Activated CD4-positive, CD25-positive, alpha-beta regulatory T cell treated with anti-CD3 and anti-CD28 coated beads, Interleukin-2, amount 50 U/mL, for 72 hours (primary cell): Measurements from ENCODE around the gene JAKMIP3.
A peak's percentile ranks its signal among the peaks of the same experiment; 100 is the strongest.

ENCODE experiments used
- DNase-seq: peaks from one replicate; pipeline ENCODE4 v3.0.0; 2021

JAKMIP3 gene

GRCh38 chr10:132100556-132101349 lies 35.0 kb downstream of the JAKMIP3 start:
- no peak for DNase-seq

DNA sequence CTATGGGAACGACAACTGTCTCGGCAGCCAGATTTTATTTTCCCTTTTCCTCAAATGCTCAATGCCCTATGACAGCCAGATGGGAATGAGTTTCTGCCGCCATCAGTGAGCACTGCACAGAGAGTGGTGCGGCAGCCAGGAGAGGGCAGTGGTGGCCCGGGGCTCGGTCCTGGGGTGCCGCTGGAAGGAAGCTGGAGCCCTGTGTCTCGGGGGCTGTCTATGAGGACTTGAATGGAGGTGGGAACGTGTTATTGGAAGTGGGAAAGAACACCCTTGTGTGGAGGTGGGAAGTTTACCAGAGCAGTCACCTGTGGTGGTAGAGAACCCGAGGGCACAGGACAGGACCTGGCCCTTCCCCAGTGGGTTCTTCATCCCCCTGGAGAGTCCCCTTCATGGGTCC lies 35.8 kb downstream of the JAKMIP3 start:
- no peak for DNase-seq

- DNase-seq: peak; percentile 20
These were observed 36.4 kb downstream of the JAKMIP3 start for GRCh38 chr10:132102071-132102716.

- DNase-seq: no peak
These were observed 37.0 kb downstream of the JAKMIP3 start for GRCh38 chr10:132102717-132103110.

DNA sequence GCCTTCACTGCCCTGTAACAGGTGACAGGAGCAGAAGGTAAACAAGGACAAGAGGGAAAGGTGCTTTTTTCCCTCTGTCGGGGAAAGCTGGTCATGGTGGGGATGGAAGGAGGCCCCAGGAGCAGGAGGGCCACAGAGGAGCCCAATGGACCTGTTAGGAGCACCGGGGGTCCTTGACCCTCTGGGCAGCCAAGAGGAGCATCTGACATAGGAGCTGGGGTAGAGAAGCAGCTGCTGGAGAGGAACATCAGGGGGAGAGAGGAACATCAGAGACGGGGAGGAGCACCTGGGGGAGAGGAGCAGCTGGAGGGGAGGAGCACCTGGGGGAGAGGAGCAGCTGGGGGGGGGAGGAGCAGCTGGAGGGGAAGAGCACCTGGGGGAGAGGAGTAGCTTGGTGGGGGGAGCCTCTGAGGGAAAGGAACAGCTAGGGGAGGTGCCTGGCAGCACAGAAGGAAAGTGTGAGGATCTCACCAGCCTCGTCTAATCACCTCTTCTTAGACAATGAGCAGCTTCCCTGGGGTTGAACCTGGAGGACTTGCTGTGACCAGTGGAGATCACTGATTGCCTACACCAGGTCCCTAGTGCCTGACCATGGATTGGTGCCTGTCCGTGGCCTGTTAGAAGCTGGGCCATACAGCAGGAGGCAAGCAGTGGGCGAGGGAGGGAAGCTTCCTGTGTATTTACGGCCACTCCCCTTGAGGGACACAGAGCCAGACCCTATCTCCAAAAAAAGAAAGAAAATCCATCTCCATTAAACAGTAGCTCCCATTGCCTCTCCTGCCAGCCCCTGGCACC lies 37.6 kb downstream of the JAKMIP3 start:
- no peak for DNase-seq

DNA sequence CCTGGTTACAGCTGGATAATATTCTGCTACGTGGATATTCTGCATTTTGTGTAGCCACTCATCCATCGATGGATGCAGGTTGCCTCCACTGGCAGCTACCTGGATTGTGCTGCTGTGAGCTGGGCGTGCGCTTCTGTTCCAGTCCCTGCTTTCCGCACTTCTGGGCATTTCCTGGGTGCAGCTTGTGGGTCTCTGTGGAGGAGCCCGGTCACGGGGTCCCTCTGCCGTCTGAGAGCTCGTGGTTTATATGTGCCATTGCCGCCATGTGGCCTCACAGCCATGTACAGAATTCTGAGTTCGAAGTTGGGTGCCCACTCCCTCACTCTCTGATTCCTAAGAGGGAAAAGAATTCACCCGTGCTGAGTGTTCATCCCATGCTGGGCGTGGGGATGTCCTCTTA lies 38.3 kb downstream of the JAKMIP3 start:
- DNase-seq: no peak

DNA sequence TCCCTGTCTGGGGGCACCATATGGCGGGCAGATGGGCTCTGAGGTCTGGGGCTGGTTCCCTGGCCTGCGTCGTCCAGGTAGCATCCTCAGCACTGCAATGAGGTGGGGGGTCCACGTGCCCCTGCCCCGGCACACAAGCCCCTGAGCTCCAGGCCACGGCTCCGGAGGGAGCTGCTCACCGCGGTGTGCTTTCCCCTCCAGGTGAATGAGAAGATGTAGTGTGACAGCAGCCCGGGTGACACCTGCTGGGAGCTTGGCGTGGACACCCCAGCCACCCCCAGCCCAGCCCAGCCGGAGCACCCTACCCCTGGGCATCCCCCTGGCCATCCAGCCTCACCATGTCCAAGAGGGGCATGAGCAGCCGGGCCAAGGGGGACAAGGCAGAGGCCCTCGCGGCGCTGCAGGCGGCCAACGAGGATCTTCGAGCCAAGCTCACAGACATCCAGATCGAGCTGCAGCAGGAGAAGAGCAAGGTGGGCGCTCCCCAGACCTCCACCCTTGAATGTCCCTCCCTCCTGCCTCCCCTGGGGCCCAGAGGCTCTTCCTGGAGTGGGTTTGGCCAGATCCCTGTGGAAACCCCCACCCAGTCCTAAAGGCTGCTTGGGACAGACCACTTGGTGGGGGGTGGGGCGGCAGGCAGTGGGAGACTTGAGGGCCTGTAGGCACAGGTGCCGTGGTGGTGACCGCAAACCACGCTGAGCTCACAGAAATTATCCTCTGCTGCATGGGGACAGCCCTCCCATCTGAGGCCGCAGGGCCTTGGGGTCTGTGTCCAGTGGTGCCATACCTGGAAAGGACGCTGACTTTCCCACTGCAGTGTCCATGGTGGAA lies 38.9 kb downstream of the JAKMIP3 start:
- peak; percentile 24 for DNase-seq

- no peak for DNase-seq
These were observed 39.7 kb downstream of the JAKMIP3 start for GRCh38 chr10:132105302-132105995.

DNA sequence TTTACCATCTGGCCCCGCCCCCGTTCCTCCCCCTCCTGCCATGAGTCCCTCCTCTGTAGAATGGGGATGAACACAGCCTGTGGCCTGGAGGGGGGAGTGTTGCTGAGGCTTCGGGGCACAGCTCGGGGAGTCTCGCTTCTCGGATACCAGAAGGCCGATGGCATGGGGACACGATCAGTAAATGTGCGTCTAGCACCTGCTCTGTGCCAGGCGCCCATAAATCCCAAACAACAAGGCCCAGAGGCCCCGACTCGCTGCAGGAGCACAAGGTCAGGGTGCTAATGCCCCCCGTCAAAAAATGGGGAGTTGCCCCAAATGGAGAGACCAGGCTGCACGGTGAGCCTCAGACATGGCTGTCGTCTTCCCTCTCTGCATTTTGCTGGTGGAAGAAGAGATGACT lies 40.7 kb downstream of the JAKMIP3 start:
- DNase-seq: no peak

DNA sequence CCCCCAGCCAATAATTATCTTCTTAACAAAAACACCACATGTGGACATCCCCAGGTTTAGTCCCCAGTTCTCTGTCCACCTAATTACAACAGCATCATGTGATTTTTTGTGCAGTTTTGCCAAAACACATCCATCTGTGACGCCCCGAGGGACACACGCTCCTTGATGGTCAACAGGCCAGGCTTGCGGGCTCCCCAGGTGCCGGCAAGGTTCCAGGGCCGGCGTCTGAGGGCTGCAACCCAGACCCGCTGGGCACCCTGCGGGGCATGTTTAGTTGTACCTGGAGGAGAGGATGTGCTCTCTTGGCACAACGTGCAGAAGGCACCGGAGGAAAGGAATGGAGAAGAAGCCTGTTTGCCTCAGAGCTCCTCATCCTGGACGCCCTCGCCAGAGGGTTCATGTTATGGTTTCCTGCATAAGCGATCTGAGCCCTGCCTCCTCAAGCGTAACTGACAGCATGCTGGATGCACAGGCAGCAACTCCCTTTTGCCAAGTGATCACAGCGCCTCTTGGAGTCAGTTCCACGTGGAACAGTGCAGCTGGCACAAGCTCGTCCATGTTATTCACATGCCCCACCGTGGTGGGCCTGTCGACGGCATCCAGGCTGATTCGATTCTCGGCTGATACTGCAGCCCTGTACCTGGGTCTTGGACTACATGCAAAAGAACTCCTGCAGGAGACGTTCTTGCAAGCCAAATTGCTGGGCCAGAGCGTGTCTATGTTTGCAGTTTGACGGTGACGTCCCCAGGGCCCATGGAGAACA lies 41.6 kb downstream of the JAKMIP3 start:
- peak; percentile 21 for DNase-seq

- no peak for DNase-seq
These were observed 42.5 kb downstream of the JAKMIP3 start for GRCh38 chr10:132107949-132108877.

DNA sequence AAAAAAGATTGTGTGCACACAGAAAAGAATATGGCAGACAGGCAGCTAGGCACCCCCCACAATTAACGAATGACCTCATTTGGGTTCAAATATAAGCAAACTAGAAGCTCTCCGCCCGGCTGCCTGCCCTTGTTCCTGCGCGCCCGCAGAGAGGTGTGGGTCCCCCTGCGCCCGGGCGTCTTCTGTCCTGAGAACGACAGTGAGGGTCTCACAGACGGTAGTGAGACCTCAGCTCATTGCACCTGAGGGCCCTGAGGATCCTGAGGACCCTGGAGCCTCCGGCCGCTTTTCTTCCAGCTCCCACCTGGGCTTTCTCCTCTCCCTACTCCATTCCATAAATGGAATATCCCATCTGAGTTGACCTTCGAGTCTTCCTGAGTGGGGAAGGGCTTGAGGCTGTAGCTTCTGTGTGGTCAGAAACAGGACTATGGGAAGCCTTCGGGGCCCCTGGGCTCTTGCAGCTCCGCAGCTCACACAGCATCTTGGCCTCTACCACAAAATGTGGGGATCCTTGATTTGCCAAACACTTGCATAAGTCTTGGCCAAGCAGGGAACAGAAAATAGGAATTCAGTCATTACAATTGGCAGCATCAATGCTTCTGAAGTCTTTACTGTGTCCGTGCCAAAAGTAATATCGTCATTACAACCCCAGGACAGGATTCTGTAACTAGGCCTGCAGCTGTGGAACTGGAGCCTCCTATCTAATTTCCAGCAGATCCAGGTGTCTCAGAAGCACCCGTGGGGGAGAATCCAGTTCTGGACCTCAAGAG lies 43.8 kb downstream of the JAKMIP3 start:
- peak; percentile 21 for DNase-seq

- DNase-seq: peak; percentile 24
These were observed 44.4 kb downstream of the JAKMIP3 start for GRCh38 chr10:132110111-132110521.

DNA sequence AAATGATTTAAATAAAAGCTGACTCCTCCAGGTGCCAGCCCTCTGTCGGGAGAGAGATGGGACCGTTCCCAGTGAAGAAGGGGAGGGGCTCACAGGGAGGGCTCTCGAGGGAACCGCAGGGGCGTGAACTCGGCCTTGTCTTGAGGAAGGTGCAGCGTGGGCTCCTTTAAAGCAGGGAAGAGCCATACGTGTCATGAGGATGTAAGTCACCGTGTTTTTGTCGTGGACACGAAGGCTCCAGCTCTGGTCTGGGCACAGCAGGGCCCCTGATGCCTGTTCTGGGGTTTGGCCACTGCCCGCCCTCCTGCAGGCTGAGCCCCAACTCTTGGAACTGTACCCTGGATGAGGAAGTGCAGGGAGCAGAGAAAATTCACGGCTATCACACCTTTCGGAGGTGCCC lies 45.0 kb downstream of the JAKMIP3 start:
- DNase-seq: no peak

DNA sequence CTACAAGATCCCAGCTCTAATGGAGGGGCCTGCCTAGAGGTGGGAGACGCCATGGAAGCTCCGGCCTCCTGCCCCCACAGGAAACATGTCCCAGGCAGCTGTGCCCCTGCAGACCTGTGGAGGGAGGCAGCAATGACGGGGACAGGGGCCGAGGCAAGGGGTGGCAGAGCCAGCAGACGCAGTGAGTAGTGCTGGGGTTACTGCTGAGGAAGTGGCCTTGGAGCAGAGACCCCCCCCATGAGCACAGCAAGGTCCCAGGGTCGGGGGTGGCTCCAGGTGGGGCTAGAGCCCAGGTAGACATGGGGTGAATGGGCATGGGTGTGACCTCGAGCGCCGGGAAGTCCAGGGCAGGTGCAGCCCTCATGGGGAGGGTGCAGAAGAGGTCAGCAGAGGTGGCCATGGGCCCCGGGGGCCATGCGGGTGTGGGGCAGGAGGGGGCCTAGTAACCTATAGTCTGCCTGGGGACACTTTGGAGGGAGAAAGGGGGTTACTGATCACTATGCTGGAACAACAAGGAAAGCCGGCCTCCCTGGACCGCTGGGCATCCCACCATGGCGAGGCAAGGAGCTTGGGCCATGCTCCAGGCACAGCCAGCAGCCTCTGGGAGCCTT lies 45.5 kb downstream of the JAKMIP3 start:
- no peak for DNase-seq

DNA sequence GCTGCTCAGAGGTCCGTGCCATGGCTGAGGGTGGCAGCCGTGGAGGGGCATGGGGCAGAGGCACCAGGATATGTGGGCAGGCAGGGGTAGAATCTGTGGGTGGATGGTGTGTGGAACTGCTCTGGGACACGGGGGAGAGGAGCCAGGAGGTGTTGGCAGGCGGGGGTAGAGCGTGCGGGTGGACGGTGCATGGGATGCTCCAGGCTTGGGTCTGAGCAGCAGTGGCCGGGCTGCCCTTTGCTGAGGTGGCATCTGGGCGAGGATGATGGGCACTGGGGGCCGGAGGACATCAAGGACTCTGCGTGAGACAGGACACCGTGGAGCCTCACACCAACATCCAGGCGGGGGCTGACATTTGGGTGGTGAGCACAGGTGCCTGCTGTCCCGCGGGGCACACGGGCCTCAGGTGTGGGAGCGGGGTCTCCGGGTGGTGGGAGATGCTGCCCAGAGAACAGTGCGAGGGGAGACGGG lies 46.2 kb downstream of the JAKMIP3 start:
- peak; percentile 20 for DNase-seq

DNA sequence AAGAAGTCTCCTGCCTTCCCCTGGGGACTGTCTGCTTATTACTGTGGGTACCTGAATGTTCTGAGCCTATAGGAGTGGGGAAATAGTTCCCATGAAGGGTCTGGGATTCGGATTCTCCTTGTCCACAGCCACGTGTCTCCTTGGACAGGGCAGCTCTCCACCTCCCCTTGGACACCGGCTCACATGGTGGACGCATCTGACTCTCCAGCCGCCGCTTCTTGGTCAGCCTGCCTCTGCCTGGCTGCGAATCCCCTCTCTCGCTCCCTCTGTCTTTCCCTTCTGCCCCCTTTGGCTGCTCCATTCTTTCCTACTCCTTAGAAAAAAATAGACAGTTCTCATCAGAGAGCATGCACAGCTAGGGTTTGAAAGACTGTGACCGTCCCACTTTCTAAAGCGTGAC lies 46.9 kb downstream of the JAKMIP3 start:
- no peak for DNase-seq

DNA sequence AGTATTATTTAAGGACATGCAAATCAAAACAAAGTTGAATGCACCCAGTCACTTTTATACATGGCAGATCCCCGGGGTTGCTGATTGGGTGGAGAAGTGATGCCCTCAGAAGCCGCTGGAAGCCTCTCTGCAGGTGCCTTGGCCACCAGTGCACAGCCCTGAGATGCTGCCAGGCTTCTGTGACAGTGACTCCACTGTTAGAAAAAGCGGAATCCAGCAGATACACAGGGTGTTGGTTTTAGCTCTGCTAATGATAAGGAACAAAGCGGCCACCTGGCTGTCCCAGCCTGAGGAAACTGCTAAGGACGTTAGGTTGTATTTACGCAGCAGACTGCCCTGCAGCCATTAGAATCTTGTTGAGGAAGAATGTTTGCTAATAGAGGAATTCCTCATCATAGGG lies 47.5 kb downstream of the JAKMIP3 start:
- DNase-seq: no peak
